HL-60 (cell line): ENCODE measurements around the gene LYPD8.

Experiments
- DNase-seq, 2 experiments: peaks; one replicate each; pipeline ENCODE4 v3.0.0-alpha.2; 2010 to 2020; ENCODE audit warnings: low read depth in 1 of 2, low spot score in 1 of 2
- H3K27ac ChIP-seq: fragments of 250-450 bp; sonication (Bioruptor Pico); replicated peaks from 2 replicates; pipeline ENCODE4 v1.5.1; 2020; ENCODE audit warnings: mild to moderate bottlenecking, moderate library complexity
- H3K27me3 ChIP-seq: fragments of 250-450 bp; sonication (Bioruptor Pico); 2 replicates; pipeline ENCODE4 v1.5.1; 2021; ENCODE audit warnings: mild to moderate bottlenecking, moderate library complexity; ENCODE audit not compliant: insufficient read depth, poor library complexity, severe bottlenecking
- H3K4me3 ChIP-seq: replicated peaks from 2 replicates; pipeline ENCODE4 v1.5.1; 2011; ENCODE audit warnings: mild to moderate bottlenecking, control low read depth, low read length; ENCODE audit not compliant: insufficient read depth
- GABPA ChIP-seq: IDR thresholded peaks from 2 replicates; pipeline ENCODE4 v1.6.1; 2012; ENCODE audit warnings: low read depth
- POLR2AphosphoS5 ChIP-seq: IDR thresholded peaks from 2 replicates; pipeline ENCODE4 v1.6.1; 2012; ENCODE audit warnings: low read depth
- SPI1 ChIP-seq: IDR thresholded peaks from 2 replicates; pipeline ENCODE4 v1.6.1; 2012; ENCODE audit warnings: low read depth, mild to moderate bottlenecking, borderline replicate concordance
- TF ChIP-seq, protein P1 (sequence below): IDR thresholded peaks from 2 replicates; pipeline ENCODE4 v1.6.1; 2012; ENCODE audit warnings: low read depth; ENCODE audit not compliant: insufficient replicate concordance
- TF ChIP-seq, protein P2 (sequence below): IDR thresholded peaks from one replicate; pipeline ENCODE4 v1.5.1; 2011; ENCODE audit warnings: low read length, control low read depth, inconsistent platforms; ENCODE audit not compliant: insufficient read depth

Gene LYPD8

DNA sequence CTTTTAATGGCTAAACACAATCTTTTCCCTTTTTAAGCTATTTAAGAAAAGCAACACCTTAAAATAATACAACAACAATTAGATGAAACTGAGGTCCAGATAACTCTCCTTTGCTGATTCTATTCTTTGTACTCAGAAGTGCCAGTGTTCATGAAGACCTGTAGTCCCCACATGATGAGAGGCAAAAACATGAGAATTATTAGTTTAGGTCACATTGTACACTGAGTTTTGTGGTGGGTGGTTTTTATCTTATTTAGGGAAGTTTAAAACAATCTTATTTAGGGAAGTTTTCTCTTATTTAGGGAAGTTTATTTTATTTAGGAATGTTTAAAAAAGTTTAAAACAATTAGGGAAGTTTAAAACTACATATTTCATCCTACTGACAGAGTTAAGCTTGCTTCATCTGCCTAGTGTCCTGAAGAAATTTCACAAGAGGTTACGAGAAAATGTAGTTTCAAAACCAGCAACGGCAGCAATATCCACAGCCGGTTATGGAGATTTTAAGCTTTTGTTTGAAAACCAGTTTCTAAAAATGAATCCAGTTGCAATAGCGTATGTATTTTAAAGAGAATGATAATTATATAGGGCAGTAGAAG lies 45.2 kb downstream of the LYPD8 start:
- no peak overlapping the region for H3K4me3 ChIP-seq
- TF ChIP-seq, protein P1, sequence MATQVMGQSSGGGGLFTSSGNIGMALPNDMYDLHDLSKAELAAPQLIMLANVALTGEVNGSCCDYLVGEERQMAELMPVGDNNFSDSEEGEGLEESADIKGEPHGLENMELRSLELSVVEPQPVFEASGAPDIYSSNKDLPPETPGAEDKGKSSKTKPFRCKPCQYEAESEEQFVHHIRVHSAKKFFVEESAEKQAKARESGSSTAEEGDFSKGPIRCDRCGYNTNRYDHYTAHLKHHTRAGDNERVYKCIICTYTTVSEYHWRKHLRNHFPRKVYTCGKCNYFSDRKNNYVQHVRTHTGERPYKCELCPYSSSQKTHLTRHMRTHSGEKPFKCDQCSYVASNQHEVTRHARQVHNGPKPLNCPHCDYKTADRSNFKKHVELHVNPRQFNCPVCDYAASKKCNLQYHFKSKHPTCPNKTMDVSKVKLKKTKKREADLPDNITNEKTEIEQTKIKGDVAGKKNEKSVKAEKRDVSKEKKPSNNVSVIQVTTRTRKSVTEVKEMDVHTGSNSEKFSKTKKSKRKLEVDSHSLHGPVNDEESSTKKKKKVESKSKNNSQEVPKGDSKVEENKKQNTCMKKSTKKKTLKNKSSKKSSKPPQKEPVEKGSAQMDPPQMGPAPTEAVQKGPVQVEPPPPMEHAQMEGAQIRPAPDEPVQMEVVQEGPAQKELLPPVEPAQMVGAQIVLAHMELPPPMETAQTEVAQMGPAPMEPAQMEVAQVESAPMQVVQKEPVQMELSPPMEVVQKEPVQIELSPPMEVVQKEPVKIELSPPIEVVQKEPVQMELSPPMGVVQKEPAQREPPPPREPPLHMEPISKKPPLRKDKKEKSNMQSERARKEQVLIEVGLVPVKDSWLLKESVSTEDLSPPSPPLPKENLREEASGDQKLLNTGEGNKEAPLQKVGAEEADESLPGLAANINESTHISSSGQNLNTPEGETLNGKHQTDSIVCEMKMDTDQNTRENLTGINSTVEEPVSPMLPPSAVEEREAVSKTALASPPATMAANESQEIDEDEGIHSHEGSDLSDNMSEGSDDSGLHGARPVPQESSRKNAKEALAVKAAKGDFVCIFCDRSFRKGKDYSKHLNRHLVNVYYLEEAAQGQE, result no peak
- TF ChIP-seq GABPA, result no peak
- TF ChIP-seq POLR2AphosphoS5, result no peak
- TF ChIP-seq, protein P2, sequence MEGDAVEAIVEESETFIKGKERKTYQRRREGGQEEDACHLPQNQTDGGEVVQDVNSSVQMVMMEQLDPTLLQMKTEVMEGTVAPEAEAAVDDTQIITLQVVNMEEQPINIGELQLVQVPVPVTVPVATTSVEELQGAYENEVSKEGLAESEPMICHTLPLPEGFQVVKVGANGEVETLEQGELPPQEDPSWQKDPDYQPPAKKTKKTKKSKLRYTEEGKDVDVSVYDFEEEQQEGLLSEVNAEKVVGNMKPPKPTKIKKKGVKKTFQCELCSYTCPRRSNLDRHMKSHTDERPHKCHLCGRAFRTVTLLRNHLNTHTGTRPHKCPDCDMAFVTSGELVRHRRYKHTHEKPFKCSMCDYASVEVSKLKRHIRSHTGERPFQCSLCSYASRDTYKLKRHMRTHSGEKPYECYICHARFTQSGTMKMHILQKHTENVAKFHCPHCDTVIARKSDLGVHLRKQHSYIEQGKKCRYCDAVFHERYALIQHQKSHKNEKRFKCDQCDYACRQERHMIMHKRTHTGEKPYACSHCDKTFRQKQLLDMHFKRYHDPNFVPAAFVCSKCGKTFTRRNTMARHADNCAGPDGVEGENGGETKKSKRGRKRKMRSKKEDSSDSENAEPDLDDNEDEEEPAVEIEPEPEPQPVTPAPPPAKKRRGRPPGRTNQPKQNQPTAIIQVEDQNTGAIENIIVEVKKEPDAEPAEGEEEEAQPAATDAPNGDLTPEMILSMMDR, result no peak
- no peak for TF ChIP-seq SPI1
- H3K27ac ChIP-seq, result peak overlapping the region; percentile 86
- no peaks in the 10 kb centered on the region for H3K27me3 ChIP-seq
- peak; percentile 60 to 70 for DNase-seq

GRCh38 chr1:248704606-248705005 lies 51.0 kb downstream of the LYPD8 start:
- no peak for TF ChIP-seq SPI1
- TF ChIP-seq, protein P2, result no peak
- TF ChIP-seq, protein P1, result no peak
- no peak for TF ChIP-seq GABPA
- no peak for TF ChIP-seq POLR2AphosphoS5
- H3K27me3 ChIP-seq, result no peaks in the 10 kb centered on the region
- no peak for DNase-seq
- H3K4me3 ChIP-seq, result no peak overlapping the region
- no peak overlapping the region for H3K27ac ChIP-seq

DNA sequence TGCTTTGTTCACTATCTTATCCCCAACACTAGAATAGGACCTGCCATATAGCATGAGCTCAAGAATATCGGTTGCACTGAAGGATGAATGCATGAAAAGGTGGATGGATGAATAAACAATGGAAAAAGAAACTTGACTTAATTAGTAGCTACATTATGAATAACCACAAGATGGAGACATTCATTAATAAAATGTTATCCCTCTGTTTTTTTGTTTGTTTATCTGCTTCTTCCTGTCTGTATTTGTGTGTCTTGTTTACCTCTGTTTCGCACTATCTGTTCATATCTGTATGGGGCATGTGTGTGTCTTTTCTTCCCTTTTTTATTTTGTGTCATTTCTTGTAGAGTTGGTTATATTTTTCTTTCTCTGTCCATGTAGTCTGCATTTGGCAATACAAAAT lies 51.9 kb downstream of the LYPD8 start:
- no peak overlapping the region for H3K27ac ChIP-seq
- DNase-seq, result no peak

More for the DNA sequence above, 51.9 kb downstream of the LYPD8 start:
- Histone ChIP-seq H3K4me3 (no peak overlapping the region), H3K27me3 (no peaks in the 10 kb centered on the region)
- TF ChIP-seq POLR2AphosphoS5 (no peak), GABPA (no peak), SPI1 (no peak)
- TF ChIP-seq, protein P2, result no peak
- TF ChIP-seq, protein P1, result no peak
